Colonic mucosa (tissue), 4 donors: ENCODE measurements around the gene ZFYVE9. TPM values are rescaled to one million over a fixed set of nuclear protein-coding genes. Genes with fewer than 3 reads are reported as not detected.

Experiments used
- DNase-seq: peaks from one replicate; pipeline ENCODE4 v3.0.0-alpha.2; 2020
- H3K27ac ChIP-seq: fragments of 200-600 bp; one replicate; pipeline ENCODE4 v1.8.0; 2021
- H3K27me3 ChIP-seq: fragments of 200-600 bp; one replicate; pipeline ENCODE4 v1.8.0; 2021
- H3K36me3 ChIP-seq: fragments of 200-600 bp; one replicate; pipeline ENCODE4 v1.8.0; 2021
- H3K4me1 ChIP-seq: fragments of 200-600 bp; one replicate; pipeline ENCODE4 v1.8.0; 2021; ENCODE audit warnings: mild to moderate bottlenecking
- H3K4me3 ChIP-seq: fragments of 200-600 bp; one replicate; pipeline ENCODE4 v1.8.0; 2021
- H3K9ac ChIP-seq, 2 donors: one replicate each; pipeline ENCODE4 v1.7.0; 2013; ENCODE audit warnings: control low read depth in 2 of 2, low read depth in 2 of 2, low read length in 2 of 2
- H3K9me3 ChIP-seq: fragments of 200-600 bp; one replicate; pipeline ENCODE4 v1.8.0; 2021
- intact Hi-C: fragments of 100-400 bp; cut with DNase I; formaldehyde crosslinking; loops from one replicate; pipeline ENCODE4 v1.14.1; 2022
- total RNA-seq, 2 donors: library from RNA; stranded (reverse); fragmentation: NEBNext Ultra II Directional in 1 of 2; extraction: Animal tissue kit (Norgen Biotek cat#: 25700) in 1 of 2; gene quantifications; one replicate each; pipeline ENCODE4 v1.2.1, GENCODE V29; 2021
- TF ChIP-seq, protein P1 (sequence below): fragments of 200-600 bp; IDR thresholded peaks from one replicate; pipeline ENCODE4 v1.8.0; 2022; ENCODE audit warnings: antibody characterized with exemption, mild to moderate bottlenecking
- donor health status: healthy.
- donor health status: DM: no; HTN: no; CAD: no.
- donor health status: DM: no; HTN: no; CAD: no.

ZFYVE9 gene
- total RNA-seq, 2 donors from 2014 or later = 13.1 to 18.9 TPM

DNA sequence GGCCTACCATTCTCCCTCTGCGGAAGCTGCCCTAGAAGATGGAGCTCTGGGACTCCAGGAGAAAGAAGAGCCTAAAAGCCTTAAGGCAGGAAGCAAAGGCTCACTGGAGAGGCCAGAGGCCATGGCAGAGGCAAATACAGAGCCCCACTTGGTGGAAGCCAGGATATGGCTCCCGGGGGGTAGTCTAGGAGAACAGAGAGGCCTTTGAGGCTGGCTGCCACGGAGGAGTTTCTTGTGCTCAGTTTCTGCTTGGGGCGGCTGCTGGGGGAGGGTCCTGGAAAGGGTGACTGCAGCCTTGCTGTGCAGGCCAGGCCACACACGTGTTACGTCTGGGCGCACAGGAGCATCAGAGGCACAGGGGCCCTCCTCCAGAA, 218.7 kb downstream of the ZFYVE9 start:
- Histone ChIP-seq H3K4me1 (peaks cover 3% of the 10 kb centered on the region), H3K9ac (no peak overlapping the region), H3K4me3 (no peak overlapping the region), H3K27me3 (no peaks in the 10 kb centered on the region), H3K9me3 (no peaks in the 10 kb centered on the region), H3K27ac (no peak overlapping the region), H3K36me3 (peaks cover 40% of the 10 kb centered on the region)
- intact Hi-C loops = no loop called here
- TF ChIP-seq, protein P1, sequence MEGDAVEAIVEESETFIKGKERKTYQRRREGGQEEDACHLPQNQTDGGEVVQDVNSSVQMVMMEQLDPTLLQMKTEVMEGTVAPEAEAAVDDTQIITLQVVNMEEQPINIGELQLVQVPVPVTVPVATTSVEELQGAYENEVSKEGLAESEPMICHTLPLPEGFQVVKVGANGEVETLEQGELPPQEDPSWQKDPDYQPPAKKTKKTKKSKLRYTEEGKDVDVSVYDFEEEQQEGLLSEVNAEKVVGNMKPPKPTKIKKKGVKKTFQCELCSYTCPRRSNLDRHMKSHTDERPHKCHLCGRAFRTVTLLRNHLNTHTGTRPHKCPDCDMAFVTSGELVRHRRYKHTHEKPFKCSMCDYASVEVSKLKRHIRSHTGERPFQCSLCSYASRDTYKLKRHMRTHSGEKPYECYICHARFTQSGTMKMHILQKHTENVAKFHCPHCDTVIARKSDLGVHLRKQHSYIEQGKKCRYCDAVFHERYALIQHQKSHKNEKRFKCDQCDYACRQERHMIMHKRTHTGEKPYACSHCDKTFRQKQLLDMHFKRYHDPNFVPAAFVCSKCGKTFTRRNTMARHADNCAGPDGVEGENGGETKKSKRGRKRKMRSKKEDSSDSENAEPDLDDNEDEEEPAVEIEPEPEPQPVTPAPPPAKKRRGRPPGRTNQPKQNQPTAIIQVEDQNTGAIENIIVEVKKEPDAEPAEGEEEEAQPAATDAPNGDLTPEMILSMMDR = no peak
- no peak for DNase-seq

DNA sequence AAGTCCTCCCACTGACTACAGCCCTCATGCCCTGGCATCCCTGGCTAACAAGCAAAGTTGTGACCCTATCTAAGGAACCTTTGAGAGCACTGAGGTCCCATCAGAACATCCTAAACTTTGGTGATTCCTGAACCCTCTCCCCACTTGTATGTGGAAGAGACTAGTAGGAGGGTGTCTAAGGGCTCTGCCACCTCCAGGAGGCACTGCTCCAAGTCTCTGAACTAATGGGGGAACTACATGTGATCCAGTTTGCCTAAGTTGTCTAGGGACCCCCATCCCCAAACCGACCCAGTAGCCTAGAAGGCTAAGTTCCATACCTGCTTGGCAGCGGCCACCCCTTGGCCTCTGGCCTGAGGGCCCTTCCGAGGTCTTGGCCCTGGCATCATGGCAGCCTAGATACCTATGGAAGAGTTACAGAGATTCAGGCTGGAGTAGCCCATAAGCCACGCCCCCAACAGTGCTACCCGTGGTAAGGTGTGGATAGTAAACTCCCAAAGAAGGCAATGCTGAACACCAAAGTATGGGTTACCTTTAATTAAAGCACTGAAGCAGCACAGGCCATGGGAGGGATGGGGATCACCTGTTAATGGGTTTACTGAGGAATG, 222.4 kb downstream of the ZFYVE9 start:
- no peak overlapping the region for H3K27ac ChIP-seq
- peak; percentile 29 for DNase-seq
- H3K9me3 ChIP-seq = no peaks in the 10 kb centered on the region
- intact Hi-C loops = no loop called here
- H3K9ac ChIP-seq = no peak overlapping the region
- peaks cover 3% of the 10 kb centered on the region for H3K4me1 ChIP-seq
- no peaks in the 10 kb centered on the region for H3K27me3 ChIP-seq
- H3K4me3 ChIP-seq = no peak overlapping the region
- TF ChIP-seq, protein P1 = no peak
- peaks cover 11% of the 10 kb centered on the region for H3K36me3 ChIP-seq

DNA sequence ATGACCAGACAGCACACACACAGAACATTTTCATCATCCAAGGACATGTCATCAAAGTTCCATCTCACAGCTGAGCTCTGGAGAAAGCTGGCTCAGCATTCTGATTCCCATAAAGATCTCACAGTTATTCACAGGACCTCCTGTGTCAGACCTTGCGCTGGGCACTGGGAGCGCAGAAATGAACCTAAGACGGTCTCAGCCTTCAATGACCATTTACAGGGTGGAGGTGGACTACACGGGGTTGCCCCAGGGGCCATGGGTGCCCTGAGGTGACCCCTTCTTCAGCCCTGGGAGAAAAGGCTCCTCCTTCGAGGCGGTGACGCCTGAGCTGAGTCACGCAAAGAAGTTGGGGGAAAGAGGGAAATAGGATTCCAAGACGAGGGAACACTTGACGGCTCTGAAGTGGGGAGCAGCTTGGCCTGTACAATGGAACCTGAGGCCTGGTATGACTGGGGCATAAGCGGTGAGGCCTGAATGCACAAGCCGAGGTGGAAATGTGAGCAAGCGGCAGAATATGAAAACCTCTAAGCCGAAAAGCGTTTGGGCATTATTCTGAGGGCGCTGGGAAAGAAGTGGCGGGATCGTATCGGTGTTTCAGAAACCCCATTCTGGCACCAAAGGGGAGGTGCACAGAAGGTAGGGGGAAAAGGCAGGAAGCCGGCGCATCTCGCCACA, 223.3 kb downstream of the ZFYVE9 start:
- intact Hi-C loops = no loop called here
- Histone ChIP-seq H3K27ac (peak overlapping the region; percentile 89), H3K27me3 (no peaks in the 10 kb centered on the region), H3K36me3 (peaks cover 7% of the 10 kb centered on the region), H3K9ac (peak overlapping the region; percentile 91 to 96), H3K9me3 (no peaks in the 10 kb centered on the region), H3K4me3 (peak overlapping the region; percentile 82), H3K4me1 (peaks cover 3% of the 10 kb centered on the region)
- DNase-seq = peak; percentile 63
- TF ChIP-seq, protein P1 = no peak

DNA sequence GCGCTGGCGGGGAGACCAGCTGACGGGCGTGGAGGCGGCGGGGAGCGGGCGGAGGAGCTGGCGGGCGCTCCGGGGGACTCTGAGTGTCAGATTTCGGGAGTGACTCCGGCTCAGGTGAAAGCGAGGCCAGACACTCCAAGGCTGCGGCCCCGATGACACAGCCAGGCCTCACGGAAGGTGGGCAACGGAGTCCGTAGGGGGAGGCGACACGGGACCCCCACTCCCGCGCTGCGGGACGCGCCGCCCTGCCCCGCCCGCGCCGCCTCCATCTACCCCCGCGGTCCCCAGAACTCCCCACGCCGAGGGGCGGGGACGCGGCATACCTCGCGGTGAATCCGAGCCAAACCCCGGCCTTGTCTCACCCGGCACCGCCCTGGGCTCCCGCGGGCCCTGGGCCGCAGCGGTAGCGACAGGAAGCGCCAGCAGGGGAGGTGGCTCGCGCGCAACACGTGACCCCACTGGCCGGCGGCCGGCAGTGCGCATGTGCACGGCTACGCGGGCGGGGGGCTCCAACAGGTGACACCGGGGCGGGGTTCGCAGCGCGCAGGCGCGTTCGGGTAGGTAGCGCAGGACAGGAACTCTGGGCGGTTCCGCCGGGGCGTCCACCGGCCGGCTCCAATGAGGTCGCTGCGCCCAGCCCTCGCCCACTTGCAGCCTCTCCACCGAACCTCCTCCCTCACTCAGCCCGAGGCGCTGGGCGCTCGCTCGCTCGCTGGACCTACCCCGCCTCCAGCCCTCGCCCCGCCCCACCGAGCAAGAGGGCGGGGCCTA, 224.0 kb downstream of the ZFYVE9 start, which contains the start of gene CC2D1B:
CC2D1B (minus strand) TSS at position 460 of the 771 bp plus-strand sequence. CDS start 1,585 bp downstream, outside the sequence.
- peaks cover 7% of the 10 kb centered on the region for H3K36me3 ChIP-seq
- no peaks in the 10 kb centered on the region for H3K27me3 ChIP-seq
- H3K4me1 ChIP-seq = peaks cover 3% of the 10 kb centered on the region
- TF ChIP-seq, protein P1 = no peak
- peak within 1 kb of the TSS; percentile 82 for H3K4me3 ChIP-seq
- peak within 1 kb of the TSS; percentile 91 to 96 for H3K9ac ChIP-seq
- DNase-seq = peak; percentile 98
- peak within 1 kb of the TSS; percentile 89 for H3K27ac ChIP-seq
- H3K9me3 ChIP-seq = no peaks in the 10 kb centered on the region
- intact Hi-C loops = no loop called here

DNA sequence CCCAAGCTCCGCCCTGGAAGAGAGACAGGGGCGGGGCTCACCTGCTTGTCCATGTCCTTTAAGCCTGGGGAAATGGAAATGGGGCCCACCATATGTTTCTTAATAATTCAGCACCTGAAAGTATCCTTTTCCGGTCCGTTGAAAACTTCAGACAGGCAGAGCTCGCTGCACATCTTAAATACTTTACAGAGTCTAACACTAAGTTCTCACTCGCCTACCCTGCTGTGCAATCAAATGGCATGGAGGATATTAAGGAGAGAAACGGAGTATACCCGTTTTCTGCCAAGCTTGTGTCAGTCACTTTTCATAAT, 224.6 kb downstream of the ZFYVE9 start:
- TF ChIP-seq, protein P1 = no peak
- Histone ChIP-seq H3K27ac (peak overlapping the region; percentile 89), H3K4me1 (peaks cover 3% of the 10 kb centered on the region), H3K9ac (peak overlapping the region in 1 of 2 donors; percentile 46), H3K36me3 (peaks cover 7% of the 10 kb centered on the region), H3K27me3 (no peaks in the 10 kb centered on the region), H3K9me3 (no peaks in the 10 kb centered on the region), H3K4me3 (peak overlapping the region; percentile 82)
- DNase-seq = no peak
- intact Hi-C loops = no loop called here
